Keratinocyte (primary cell): ENCODE results near the gene F5.

Experiments used
- CTCF ChIP-seq, 3 experiments: IDR thresholded peaks in 1 of 3; conservative IDR thresholded peaks in 1 of 3; optimal IDR thresholded peaks in 1 of 3; 2 replicates in 2 of 3; 3 replicates in 1 of 3; pipeline versions ENCODE3 to v1.5.1; 2011; ENCODE audit warnings: low read length in 3 of 3, mild to moderate bottlenecking in 3 of 3, moderate library complexity in 2 of 3, control low read depth in 1 of 3, inconsistent platforms in 1 of 3; ENCODE audit not compliant: insufficient read depth in 2 of 3; ENCODE audit errors: extremely low read depth in 1 of 3
- EZH2 ChIP-seq: IDR thresholded peaks from one replicate; pipeline ENCODE4 v1.6.1; 2012; ENCODE audit warnings: inconsistent platforms, mild to moderate bottlenecking, low read length, moderate library complexity

DNA sequence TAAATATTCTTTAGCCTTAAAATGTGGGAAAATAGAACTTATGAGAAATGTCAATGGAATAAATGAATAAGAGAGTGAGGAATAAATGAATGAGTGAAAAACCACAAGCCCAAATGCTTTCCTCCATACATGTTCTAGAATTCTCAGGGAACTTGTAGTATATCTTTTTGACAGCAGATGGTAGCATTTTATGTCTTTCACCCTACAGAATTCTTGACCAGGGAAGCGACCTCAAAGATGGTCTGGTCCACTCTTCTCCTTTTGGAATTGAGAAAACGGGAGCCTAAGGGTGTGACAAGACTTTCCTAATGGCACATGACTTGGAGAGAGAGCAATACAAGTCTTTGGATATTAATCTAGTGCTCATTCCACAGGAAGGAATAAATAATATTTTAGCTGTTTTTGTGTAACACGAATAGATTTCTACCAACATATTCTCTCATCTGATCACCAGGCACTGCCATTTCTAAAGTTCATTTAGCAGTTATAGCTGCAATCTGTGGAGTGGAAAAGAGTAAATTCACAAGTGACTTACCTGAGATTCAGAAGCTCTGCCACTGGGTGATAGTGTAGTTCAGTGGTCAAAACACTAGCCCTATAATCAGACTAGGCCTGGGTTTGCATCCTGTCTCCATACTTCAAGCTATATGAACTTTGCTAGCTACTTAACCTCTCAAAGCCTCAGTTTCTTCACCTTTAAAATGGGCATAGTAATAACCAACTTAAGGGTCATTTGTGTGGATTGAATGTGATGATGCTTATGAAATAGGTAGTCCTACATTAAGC is 15.0 kb upstream of the F5 start:
- peak in 1 of 3 experiments; percentile 22 for TF ChIP-seq CTCF (optimal IDR thresholded peaks at IDR 0.05 in 1 of 3, IDR thresholded peaks at IDR 0.05 in 1 of 3, conservative IDR thresholded peaks at IDR 0.05 in 1 of 3; ENCODE audit: extremely low read depth in 1 of 3, insufficient read depth in 2 of 3, low read length in 3 of 3)
- TF ChIP-seq EZH2, result no peak
